Esophagus squamous epithelium (tissue), 4 donors: Measurements from ENCODE around the gene IER2.

Experiments used
- POLR2A ChIP-seq, 4 donors: fragments of 450-650 bp; IDR thresholded peaks; one replicate each; pipeline ENCODE4 v1.6.1; 2017; ENCODE audit warnings: antibody characterized with exemption in 4 of 4, mild to moderate bottlenecking in 4 of 4, moderate library complexity in 3 of 4
- TF ChIP-seq, protein P1 (sequence below), 6 experiments: fragments of 450-650 bp in 4 of 6; fragments of 200-600 bp in 2 of 6; sonication (generic) in 2 of 6; IDR thresholded peaks; one replicate each; pipeline ENCODE4 v1.5.1; 2016 to 2019; ENCODE audit warnings: antibody characterized with exemption in 6 of 6, mild to moderate bottlenecking in 4 of 6, moderate library complexity in 4 of 6

DNA sequence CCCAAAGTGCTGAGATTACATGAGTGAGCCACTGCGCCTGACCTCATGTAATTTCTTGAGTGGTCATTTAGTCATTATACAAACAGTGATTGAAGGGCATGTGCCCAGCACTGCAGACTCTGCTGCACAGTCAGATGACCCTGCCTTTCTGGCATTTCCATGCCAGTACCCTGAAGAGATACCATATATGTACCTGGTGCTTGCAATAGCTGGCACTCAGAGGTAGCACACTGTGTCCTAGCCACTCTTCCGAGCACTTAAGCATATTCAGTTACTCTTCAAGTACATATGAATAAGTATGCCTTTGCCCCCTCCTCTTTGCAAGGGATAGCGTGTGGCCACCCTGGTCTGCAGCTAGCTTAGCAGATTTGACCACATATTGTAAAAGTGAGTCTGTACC is 15.6 kb upstream of the IER2 start:
- TF ChIP-seq, protein P1, sequence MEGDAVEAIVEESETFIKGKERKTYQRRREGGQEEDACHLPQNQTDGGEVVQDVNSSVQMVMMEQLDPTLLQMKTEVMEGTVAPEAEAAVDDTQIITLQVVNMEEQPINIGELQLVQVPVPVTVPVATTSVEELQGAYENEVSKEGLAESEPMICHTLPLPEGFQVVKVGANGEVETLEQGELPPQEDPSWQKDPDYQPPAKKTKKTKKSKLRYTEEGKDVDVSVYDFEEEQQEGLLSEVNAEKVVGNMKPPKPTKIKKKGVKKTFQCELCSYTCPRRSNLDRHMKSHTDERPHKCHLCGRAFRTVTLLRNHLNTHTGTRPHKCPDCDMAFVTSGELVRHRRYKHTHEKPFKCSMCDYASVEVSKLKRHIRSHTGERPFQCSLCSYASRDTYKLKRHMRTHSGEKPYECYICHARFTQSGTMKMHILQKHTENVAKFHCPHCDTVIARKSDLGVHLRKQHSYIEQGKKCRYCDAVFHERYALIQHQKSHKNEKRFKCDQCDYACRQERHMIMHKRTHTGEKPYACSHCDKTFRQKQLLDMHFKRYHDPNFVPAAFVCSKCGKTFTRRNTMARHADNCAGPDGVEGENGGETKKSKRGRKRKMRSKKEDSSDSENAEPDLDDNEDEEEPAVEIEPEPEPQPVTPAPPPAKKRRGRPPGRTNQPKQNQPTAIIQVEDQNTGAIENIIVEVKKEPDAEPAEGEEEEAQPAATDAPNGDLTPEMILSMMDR (IDR thresholded peaks at IDR 0.05), result no peak
- no peak for TF ChIP-seq POLR2A (IDR thresholded peaks at IDR 0.05)
